A673 (cell line): ENCODE measurements around the gene YTHDF1. TPM values are rescaled to one million over a fixed set of nuclear protein-coding genes. Genes with fewer than 3 reads are reported as not detected.
"Not testable (repeated sequence)": the region's sequence is repeated elsewhere in the genome, so short reads cannot be mapped to it uniquely, and the experiment has no call there.

ENCODE experiments used
- BruUV-seq: library from RNA; stranded (reverse); fragments of 400-500 nt; replicated peaks from 2 replicates; lab custom pipeline; 2021; lab: Mats Ljungman, UMichigan
- CTCF ChIA-PET: fragments of 300-600 bp; sonication (Branson Sonifier 250); formaldehyde crosslinking; loops from one replicate; lab custom pipeline; 2022; ENCODE audit warnings: antibody characterized with exemption; lab: Charles Lee
- POLR2A ChIA-PET: fragments of 300-600 bp; sonication (Branson Sonifier 250); formaldehyde crosslinking; loops from one replicate; lab custom pipeline; 2022; ENCODE audit warnings: antibody characterized with exemption; ENCODE audit not compliant: low non-redundant PET; lab: Charles Lee
- DNase-seq: peaks from one replicate; pipeline ENCODE4 v3.0.0-alpha.2; 2015; ENCODE audit warnings: low spot score
- H3K27ac ChIP-seq: fragments of 200-600 bp; sonication (generic); 2 replicates; pipeline ENCODE4 v1.5.1; 2016; ENCODE audit warnings: mixed run types, low read depth, mild to moderate bottlenecking, mixed read lengths, antibody characterized with exemption, low read length; ENCODE audit not compliant: poor library complexity, severe bottlenecking
- H3K27me3 ChIP-seq: fragments of 200-600 bp; sonication (generic); replicated peaks from 2 replicates; pipeline ENCODE4 v1.6.1; 2017; ENCODE audit warnings: mixed run types, low read depth, mild to moderate bottlenecking, mixed read lengths, antibody characterized with exemption, low read length; ENCODE audit not compliant: insufficient read depth, poor library complexity
- H3K36me3 ChIP-seq: fragments of 200-600 bp; sonication (generic); 2 replicates; pipeline ENCODE4 v1.6.1; 2016; ENCODE audit warnings: mixed run types, mild to moderate bottlenecking, mixed read lengths, antibody characterized with exemption, low read length; ENCODE audit not compliant: insufficient read depth, poor library complexity, severe bottlenecking
- H3K4me1 ChIP-seq: fragments of 200-600 bp; sonication (generic); 2 replicates; pipeline ENCODE4 v1.6.1; 2017; ENCODE audit warnings: mixed run types, mild to moderate bottlenecking, mixed read lengths, antibody characterized with exemption, low read length; ENCODE audit not compliant: insufficient read depth, poor library complexity, severe bottlenecking
- H3K4me3 ChIP-seq: fragments of 200-600 bp; sonication (generic); 2 replicates; pipeline ENCODE4 v1.5.1; 2016; ENCODE audit warnings: low read depth, mixed run types, mild to moderate bottlenecking, mixed read lengths, low read length; ENCODE audit not compliant: poor library complexity, severe bottlenecking
- H3K9me3 ChIP-seq: fragments of 200-600 bp; sonication (generic); 2 replicates; pipeline ENCODE4 v1.6.1; 2016; ENCODE audit warnings: mixed run types, low read depth, mild to moderate bottlenecking, mixed read lengths, antibody characterized with exemption, low read length; ENCODE audit not compliant: poor library complexity, severe bottlenecking
- CTCF ChIP-seq: fragments of 300-800, 200-600 bp; sonication (generic); conservative IDR thresholded peaks from 2 replicates; pipeline ENCODE4 v1.5.1; 2017; ENCODE audit warnings: low read depth, mild to moderate bottlenecking, antibody characterized with exemption, low read length, moderate library complexity, mixed read lengths
- EZH2 ChIP-seq: fragments of 200-600 bp; sonication (generic); IDR thresholded peaks from 2 replicates; pipeline ENCODE4 v1.6.1; 2017; ENCODE audit warnings: borderline replicate concordance, low read depth, mild to moderate bottlenecking, mixed read lengths, antibody characterized with exemption, low read length; ENCODE audit not compliant: poor library complexity, severe bottlenecking
- intact Hi-C: fragments of 100-400 bp; cut with micrococcal nuclease; formaldehyde crosslinking; loops from one replicate; pipeline ENCODE4 v1.10.0; 2022; ENCODE audit not compliant: unreplicated experiment
- total RNA-seq: library from RNA; stranded (reverse); gene quantifications from 2 replicates; pipeline ENCODE4 v1.2.3, GENCODE V29; 2021

YTHDF1 gene
- total RNA-seq, 1 experiment from 2014 or later, result 52.4 TPM

DNA sequence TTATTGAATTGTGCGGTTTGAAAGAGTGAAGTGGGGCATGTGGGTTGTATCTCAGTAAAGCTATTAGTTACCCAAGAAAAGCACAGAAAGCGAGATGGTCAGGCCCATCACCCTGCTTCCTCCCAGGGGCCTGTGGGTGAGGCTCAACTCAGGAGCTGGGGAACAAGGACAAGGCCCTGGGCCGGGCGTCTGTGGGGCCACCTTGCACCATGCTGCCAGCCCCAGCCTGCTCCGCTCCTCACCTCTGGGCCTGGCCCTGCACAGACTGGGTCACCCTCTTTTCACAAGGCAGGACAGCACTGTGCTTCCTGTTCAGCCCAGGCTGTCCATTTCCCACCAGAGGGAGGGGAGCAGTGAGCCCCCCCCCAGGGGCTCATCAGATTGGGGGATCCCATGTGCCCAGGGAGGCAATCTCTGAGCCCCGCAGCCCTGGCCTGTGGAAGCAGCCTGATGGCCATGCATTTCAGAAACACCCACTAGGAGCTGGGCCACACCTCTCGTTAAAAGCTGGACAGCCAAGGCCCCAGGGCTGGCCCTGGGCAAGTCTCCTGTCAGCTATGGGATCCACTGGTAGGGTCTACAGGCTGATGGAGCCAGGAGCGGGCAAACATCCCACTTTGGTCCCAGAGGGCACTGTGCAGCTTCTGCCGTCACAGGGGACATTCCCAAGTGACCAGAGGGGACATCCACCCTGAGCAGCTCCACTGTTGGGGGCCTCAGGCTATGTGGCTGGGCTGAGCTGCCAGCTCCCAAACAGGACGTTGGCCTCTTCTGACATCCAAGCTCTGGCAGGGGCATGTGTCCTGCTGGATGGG lies 55.9 kb downstream of the YTHDF1 start:
- Histone ChIP-seq H3K4me1 (no peaks in the 10 kb centered on the region), H3K4me3 (no peak overlapping the region), H3K9me3 (no peaks in the 10 kb centered on the region), H3K36me3 (no peaks in the 10 kb centered on the region), H3K27ac (no peak overlapping the region), H3K27me3 (peaks cover 34% of the 10 kb centered on the region)
- ChIA-PET POLR2A (interaction anchor here (0.6 kb wide), 1 partner anchor 88 kb away, joined by 4 read pairs; no protein-coding TSS in a partner anchor), CTCF (no interaction called here)
- intact Hi-C loops, result no loop called here
- BruUV-seq, result no TSS peak
- DNase-seq, result no peak
- TF ChIP-seq CTCF (no peak), EZH2 (no peak)

DNA sequence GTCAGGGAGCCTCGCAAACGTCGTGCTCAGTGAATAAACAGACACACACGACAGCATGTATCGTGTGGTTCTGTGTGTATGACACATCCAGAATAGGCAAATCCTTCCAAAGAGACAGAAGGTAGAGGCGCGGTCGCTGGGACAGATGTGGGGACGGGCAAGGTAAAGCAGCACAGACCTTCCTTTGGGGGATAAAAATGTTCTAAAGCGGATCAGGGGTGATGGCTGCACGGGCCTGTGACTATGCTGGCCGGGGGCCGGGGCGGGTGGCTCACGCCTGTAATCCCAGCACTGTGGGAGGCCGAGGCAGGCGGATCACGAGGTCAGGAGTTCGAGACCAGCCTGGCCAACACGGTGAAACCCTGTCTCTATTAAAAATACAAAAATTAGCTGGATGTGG lies 56.7 kb downstream of the YTHDF1 start:
- intact Hi-C loops, result not testable (repeated sequence)

DNA sequence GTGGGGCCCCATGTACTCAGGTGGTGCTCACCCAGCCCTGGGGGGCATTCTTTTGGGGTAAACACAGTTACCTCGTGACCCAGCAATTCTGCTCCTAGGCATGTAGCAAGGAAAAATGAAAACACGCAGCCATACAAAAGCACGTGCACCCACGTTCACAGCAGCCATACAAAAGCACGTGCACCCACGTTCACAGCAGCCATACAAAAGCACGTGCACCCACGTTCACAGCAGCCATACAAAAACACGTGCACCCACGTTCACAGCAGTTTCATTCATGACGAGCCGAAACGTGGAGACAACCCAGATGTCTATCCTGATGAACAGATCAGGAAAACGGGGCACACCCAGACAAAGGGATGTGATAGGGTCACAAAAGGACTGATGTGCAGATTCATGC lies 57.1 kb downstream of the YTHDF1 start:
- peaks cover 39% of the 10 kb centered on the region for H3K27me3 ChIP-seq
- intact Hi-C loops, result no loop called here
- H3K4me3 ChIP-seq, result no peak overlapping the region
- POLR2A ChIA-PET, result no interaction called here
- no peaks in the 10 kb centered on the region for H3K36me3 ChIP-seq
- H3K4me1 ChIP-seq, result no peaks in the 10 kb centered on the region
- no peak for TF ChIP-seq EZH2
- no peak for TF ChIP-seq CTCF
- DNase-seq, result no peak
- CTCF ChIA-PET, result no interaction called here
- no peak overlapping the region for H3K27ac ChIP-seq
- BruUV-seq, result no TSS peak
- no peaks in the 10 kb centered on the region for H3K9me3 ChIP-seq

More for the DNA sequence above, 56.7 kb downstream of the YTHDF1 start:
- H3K27me3 ChIP-seq, result peaks cover 39% of the 10 kb centered on the region
- H3K4me3 ChIP-seq, H3K36me3 ChIP-seq, DNase-seq, BruUV-seq, H3K27ac ChIP-seq, H3K4me1 ChIP-seq, H3K9me3 ChIP-seq, CTCF ChIA-PET: not testable (repeated sequence)
- POLR2A ChIA-PET, result interaction anchor here (0.6 kb wide), 1 partner anchor 89 kb away, joined by 4 read pairs; no protein-coding TSS in a partner anchor
